ENCODE measurements around the gene PRKCB. TPM values are rescaled to one million over a fixed set of nuclear protein-coding genes. Genes with fewer than 3 reads are reported as not detected.

PRKCB gene
- total RNA-seq, 1 donor from 2014 or later: 2.5 TPM

GRCh38 chr16:23859713-23860269 is 24.0 kb downstream of the PRKCB start:
- ATAC-seq (no peak), DNase-seq (no peak)
- intact Hi-C loops (cut with micrococcal nuclease): no loop called here

GRCh38 chr16:23861874-23862273 is 26.1 kb downstream of the PRKCB start:
- DNase-seq: no peak
- intact Hi-C loops (cut with micrococcal nuclease): no loop called here
- ATAC-seq: no peak

- intact Hi-C loops (cut with micrococcal nuclease): no loop called here
- DNase-seq (no peak), ATAC-seq (no peak)
Measured at GRCh38 chr16:23862556-23862955, 26.8 kb downstream of the PRKCB start.

- DNase-seq (no peak), ATAC-seq (peak; percentile 49)
- intact Hi-C loops (cut with micrococcal nuclease): no loop called here
Measured at GRCh38 chr16:23863511-23864422, 28.0 kb downstream of the PRKCB start.

- intact Hi-C loops (cut with micrococcal nuclease): no loop called here
- no peak for DNase-seq
- ATAC-seq: no peak
Measured at GRCh38 chr16:23865853-23866252, 30.1 kb downstream of the PRKCB start.

GRCh38 chr16:23866621-23867020 is 30.8 kb downstream of the PRKCB start:
- DNase-seq (no peak), ATAC-seq (no peak)
- intact Hi-C loops (cut with micrococcal nuclease): no loop called here

GRCh38 chr16:23867566-23867965 is 31.8 kb downstream of the PRKCB start:
- DNase-seq (no peak), ATAC-seq (no peak)
- intact Hi-C loops (cut with micrococcal nuclease): no loop called here

- DNase-seq: no peak
- intact Hi-C loops (cut with micrococcal nuclease): no loop called here
- no peak for ATAC-seq
Measured at GRCh38 chr16:23868136-23868535, 32.4 kb downstream of the PRKCB start.

GRCh38 chr16:23869052-23869451 is 33.3 kb downstream of the PRKCB start:
- ATAC-seq (no peak), DNase-seq (no peak)
- intact Hi-C loops (cut with micrococcal nuclease): no loop called here

- DNase-seq: no peak
- no peak for ATAC-seq
- intact Hi-C loops (cut with micrococcal nuclease): no loop called here
Measured at GRCh38 chr16:23871924-23872323, 36.1 kb downstream of the PRKCB start.

- intact Hi-C loops (cut with micrococcal nuclease): no loop called here
- DNase-seq: no peak
- no peak for ATAC-seq
Measured at GRCh38 chr16:23874613-23875294, 39.0 kb downstream of the PRKCB start.

- ATAC-seq: no peak
- intact Hi-C loops (cut with micrococcal nuclease): no loop called here
Measured at GRCh38 chr16:23876256-23876896, 40.6 kb downstream of the PRKCB start.

GRCh38 chr16:23877107-23878070 is 41.6 kb downstream of the PRKCB start:
- intact Hi-C loops (cut with micrococcal nuclease): no loop called here
- ATAC-seq (no peak), DNase-seq (no peak)

More at GRCh38 chr16:23876256-23876896, 40.6 kb downstream of the PRKCB start:
- DNase-seq: no peak

- intact Hi-C loops (cut with micrococcal nuclease): no loop called here
Measured at GRCh38 chr16:23879735-23880373, 44.1 kb downstream of the PRKCB start.

GRCh38 chr16:23889189-23889588 is 53.4 kb downstream of the PRKCB start:
- intact Hi-C loops (cut with micrococcal nuclease): no loop called here
- DNase-seq: no peak
- no peak for ATAC-seq

More at GRCh38 chr16:23879735-23880373, 44.1 kb downstream of the PRKCB start:
- DNase-seq (no peak), ATAC-seq (no peak)

GRCh38 chr16:23893986-23894385 is 58.2 kb downstream of the PRKCB start:
- intact Hi-C loops (cut with micrococcal nuclease): no loop called here
- DNase-seq: no peak

GRCh38 chr16:23895052-23895451 is 59.3 kb downstream of the PRKCB start:
- no peak for DNase-seq
- no peak for ATAC-seq

More at GRCh38 chr16:23893986-23894385, 58.2 kb downstream of the PRKCB start:
- no peak for ATAC-seq

More at GRCh38 chr16:23895052-23895451, 59.3 kb downstream of the PRKCB start:
- intact Hi-C loops (cut with micrococcal nuclease): no loop called here
